ENCODE data around the gene GLRA3.
"Not testable (repeated sequence)": the region's sequence is repeated elsewhere in the genome, so short reads cannot be mapped to it uniquely, and the experiment has no call there.

Gene GLRA3

DNA sequence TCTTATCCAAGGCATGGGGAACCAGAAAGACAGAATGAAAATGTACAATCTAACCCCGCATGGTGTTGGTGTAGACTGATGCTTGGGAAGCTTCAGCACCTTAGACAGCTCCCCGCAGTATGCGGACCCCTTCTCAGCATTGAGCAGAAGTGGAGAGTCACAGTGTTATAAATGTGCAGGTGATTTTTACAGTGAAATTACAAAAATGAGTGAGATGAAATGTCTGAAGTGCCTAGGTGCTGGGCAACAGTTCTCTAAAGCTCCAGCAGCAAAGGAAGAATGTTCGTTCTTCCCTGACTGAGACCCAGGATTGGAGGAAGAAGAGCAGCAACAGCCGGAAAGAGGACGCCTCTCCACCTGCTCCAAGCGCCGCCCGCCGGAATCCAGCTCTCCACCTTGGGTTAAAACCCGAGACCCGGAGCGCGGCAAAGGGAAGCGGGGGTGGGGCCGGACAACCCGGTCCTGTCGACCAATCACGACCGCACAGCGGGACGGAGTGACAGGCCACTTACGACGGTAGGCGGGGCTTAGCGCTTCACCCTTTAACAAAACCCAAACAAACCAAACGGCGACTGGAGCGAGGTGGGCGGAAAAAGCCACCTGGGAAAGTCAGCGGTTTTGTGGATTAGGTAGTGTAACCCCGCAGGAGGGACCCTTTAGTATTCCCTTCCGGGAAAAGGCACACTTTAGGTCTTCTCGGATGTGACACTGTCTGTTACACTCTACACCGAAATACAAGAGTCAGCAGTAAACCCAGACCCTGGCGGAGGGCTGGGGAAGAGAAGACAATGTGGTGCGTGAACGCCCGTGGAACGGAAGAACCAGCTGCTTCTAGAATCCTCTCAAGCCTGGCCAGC is at the start of gene GLRA3:
TSS of gene GLRA3 (minus strand) at position 403 of the 857 bp plus-strand sequence. CDS start 436 bp downstream, outside the sequence.
- peak; percentile 91 to 99 (median 97) for DNase-seq

GRCh38 chr4:174874898-174875297 is 45.9 kb upstream of the GLRA3 start:
- DNase-seq, result no peak

- DNase-seq, result peak in 2 of 3 experiments; percentile 8 to 73
Measured at GRCh38 chr4:174873931-174874330, 44.9 kb upstream of the GLRA3 start.

GRCh38 chr4:174873146-174873545 is 44.1 kb upstream of the GLRA3 start:
- not testable (repeated sequence) for DNase-seq

GRCh38 chr4:174871407-174871806 is 42.4 kb upstream of the GLRA3 start:
- no peak for DNase-seq

GRCh38 chr4:174870311-174870710 is 41.3 kb upstream of the GLRA3 start:
- DNase-seq, result no peak

- DNase-seq, result no peak
Measured at GRCh38 chr4:174869339-174869738, 40.3 kb upstream of the GLRA3 start.

GRCh38 chr4:174867903-174868302 is 38.9 kb upstream of the GLRA3 start:
- no peak for DNase-seq

- DNase-seq, result no peak
Measured at GRCh38 chr4:174865418-174865985, 36.5 kb upstream of the GLRA3 start.

DNA sequence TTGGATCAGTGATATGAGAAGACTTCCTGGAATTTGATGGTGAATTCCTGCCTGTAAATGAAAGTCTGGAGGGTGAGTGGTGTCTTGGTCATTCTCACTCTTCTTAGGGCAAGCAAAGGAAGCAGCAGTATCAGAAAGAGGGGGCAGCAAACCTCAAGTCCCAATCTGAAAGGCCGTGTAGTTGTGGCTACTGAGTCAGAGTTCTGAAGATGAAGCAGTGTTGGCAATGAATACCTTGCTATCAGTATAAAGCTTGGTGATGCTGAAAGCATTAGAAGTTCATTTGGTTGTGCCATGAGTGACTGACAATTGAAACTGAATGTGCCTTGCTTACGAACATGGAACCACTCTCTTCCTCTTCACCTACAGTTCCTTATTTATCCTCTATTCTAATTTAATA is 35.0 kb upstream of the GLRA3 start:
- no peak for DNase-seq

- peak in 1 of 3 experiments; percentile 59 for DNase-seq
Measured at GRCh38 chr4:174860588-174860987, 31.5 kb upstream of the GLRA3 start.

GRCh38 chr4:174859904-174860303 is 30.9 kb upstream of the GLRA3 start:
- DNase-seq, result no peak

DNA sequence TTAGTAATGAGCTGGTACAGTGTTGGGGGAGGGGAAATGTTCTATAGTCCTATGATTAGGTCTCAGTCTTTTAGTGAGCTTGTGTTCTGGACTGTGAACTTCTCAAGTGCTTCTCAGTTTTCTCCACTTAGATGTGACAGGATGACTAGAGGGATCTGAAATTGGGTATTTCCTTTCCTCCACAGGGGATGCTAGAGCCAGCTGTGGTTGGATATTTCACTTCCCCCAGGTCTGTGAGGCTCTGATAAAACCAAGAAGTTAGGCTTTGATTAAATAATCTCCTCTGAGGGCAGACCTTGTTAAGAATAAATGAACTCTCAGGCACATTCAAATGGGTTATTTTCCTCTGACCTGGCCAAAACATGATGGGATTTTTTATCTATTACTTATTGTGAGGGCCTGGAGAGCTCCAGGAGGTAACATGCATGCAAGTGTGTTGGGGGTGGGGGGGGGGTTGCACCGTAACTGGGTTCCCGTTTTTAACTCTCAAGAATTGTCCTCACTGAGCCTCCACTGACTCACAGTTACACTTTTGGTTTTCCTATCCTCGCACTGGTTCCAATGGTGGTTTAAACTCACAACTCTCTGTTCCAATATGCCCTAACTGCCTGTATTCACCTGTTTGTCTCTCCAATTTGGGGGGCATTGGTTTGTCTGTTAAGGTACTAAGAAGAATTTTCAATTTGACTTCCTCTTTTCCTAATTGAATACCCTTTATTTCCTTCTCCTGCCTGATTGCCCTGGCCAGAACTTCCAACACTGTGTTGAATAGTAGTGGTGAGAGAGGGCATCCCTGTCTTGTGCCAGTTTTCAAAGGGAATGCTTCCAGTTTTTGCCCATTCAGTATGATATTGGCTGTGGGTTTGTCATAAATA is 28.1 kb upstream of the GLRA3 start:
- DNase-seq, result no peak

DNA sequence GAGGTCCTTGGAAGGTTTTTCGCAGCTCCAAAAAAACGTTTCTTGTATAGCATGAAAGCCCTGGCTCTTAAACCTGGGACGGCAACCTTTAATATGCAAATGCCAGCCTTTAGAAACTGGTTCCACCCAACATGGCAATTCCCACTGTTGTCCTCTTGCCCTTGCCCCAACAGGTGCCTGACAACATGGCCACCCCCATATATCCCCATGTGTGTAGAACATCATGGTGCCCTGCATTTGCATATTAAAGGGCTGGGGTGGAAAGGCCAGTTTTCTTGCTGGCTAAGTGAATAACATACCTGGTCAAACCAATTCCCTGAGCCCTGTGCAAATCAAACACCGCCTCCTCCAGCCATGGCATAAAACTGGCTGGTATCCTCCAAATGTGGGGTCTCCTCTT is 26.0 kb upstream of the GLRA3 start:
- no peak for DNase-seq

DNA sequence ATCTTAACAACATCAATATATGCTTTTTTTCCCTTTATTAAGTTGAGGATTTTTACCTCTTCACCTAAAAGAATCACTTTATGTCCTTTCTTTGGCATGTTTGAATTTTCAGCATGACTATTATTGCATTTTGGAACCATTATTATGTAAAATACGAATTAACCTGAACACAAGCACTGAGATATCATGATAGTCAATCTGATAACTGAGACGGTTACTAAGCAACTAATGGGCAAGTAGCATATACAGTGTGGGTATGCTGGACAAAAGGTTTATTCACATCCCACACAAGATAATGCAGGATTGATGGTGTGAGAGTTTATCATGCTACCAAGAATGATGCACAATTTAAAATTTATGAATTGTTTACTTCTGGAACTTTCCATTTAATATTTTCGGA is 24.6 kb upstream of the GLRA3 start:
- DNase-seq, result no peak

DNA sequence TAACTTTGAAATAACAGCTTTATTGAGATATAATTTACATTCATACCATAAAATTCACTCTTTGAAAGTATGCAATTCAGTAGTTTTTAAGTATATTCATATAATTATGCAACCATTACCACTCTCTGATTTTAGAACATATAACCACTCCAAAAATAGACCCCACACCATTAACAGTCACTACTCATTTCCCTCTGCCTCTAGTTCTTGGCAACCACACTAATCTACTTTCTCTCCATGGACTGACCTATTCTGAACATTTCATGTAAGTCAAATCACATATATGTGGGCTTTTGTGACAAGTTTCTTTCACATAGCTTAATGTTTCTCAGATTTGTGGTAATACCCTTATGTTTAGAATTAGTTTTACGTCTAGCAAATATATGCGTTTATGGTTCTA is 19.5 kb upstream of the GLRA3 start:
- DNase-seq, result no peak

DNA sequence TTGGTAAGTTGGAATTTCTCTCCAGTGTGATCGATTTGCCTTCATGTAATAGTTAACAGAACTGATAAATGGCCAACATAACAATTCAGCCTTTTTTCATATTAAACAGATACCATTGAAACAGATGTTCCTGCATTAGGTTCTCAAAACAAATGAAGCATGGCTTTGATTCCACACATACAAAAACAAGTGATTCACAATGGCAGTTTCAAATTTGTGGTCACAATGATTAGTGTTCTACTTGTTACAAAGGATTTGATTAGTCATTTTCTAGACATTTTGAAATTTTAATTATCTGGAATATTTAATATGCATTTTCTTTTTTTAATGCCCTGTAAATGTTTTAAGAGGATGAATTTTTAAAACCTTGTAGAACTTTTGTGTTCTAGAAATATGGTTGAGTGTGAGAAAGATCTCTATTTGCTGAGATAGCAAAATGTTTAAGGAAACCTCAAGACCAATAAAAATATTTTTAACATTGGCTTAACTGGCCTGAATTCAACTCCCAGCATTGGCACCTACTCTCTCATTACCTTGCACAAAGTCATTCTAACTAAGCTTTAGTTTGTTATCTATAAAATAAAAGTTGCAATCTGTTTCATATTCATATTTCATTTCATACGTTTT is 18.9 kb upstream of the GLRA3 start:
- DNase-seq, result no peak

DNA sequence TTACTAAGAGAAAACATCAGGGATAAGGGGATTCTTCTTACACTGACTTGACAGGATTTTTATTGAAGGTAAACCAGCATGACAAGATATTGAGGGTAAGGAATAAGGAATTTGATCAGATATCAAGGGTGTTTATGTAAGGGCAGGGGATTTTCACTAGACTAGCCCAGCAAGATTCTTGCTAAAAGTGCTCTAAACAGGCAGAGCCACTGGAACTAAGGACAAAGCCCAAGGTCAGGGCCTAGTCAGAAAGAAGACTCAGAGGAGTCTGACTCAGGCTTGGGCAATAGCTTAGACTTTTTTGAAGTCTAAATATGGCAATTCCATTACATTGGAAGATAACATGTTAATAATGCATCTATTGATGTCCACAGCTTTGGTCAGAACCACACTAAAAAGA is 6.5 kb upstream of the GLRA3 start:
- no peak for DNase-seq

- DNase-seq, result peak in 1 of 3 experiments; percentile 10
Measured at GRCh38 chr4:174834477-174834876, 5.4 kb upstream of the GLRA3 start.

GRCh38 chr4:174826660-174827059 is 2.4 kb downstream of the GLRA3 start:
- DNase-seq, result peak in 1 of 3 experiments; percentile 9

DNA sequence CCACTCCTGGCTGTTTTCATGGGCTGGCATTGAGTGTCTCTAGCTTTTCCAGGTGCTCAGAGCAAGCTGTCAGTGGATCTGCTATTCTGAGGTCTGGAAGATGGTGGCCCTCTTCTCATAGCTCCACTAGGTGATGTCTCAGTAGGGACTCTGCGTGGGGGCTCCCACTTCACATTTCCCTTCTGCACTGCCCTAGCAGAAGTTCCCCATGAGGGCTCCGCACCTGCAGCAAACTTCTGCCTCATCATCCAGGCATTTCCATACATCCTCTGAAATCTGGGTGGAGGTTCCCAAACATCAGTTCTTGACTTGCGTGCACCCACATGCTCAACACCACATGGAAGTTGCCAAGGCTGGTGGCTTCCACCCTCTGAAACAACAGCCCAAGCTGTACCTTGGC is 13.8 kb downstream of the GLRA3 start:
- DNase-seq, result no peak

- no peak for DNase-seq
Measured at GRCh38 chr4:174813292-174813691, 15.8 kb downstream of the GLRA3 start.

GRCh38 chr4:174810834-174811233 is 18.2 kb downstream of the GLRA3 start:
- no peak for DNase-seq
